CD4-positive, alpha-beta memory T cell (primary cell): Measurements from ENCODE around the gene PARD3B. TPM values are rescaled to one million over a fixed set of nuclear protein-coding genes. Genes with fewer than 3 reads are reported as not detected.

Experiments used
- CTCF ChIA-PET: fragments of 350-600 bp; sonication (Branson Sonifier 250); formaldehyde crosslinking; loops from one replicate; lab custom pipeline; 2021; ENCODE audit warnings: inconsistent platforms; ENCODE audit not compliant: partially characterized antibody; lab: Charles Lee
- POLR2A ChIA-PET: fragments of 350-600 bp; sonication (Branson Sonifier 250); formaldehyde crosslinking; loops from one replicate; lab custom pipeline; 2021; ENCODE audit not compliant: partially characterized antibody; lab: Charles Lee
- DNase-seq, 5 donors: peaks; one replicate each; pipeline versions ENCODE4 v3.0.0 to v3.0.0-alpha.2; 2020 to 2022; ENCODE audit warnings: mixed read lengths in 1 of 5
- H3K27ac ChIP-seq: one replicate; pipeline ENCODE4 v1.7.0; 2013; ENCODE audit warnings: low read depth, low read length
- H3K27me3 ChIP-seq: 2 replicates; pipeline ENCODE4 v1.7.0; 2013; ENCODE audit warnings: mild to moderate bottlenecking, low read length, moderate library complexity; ENCODE audit not compliant: insufficient read depth
- H3K36me3 ChIP-seq: 2 replicates; pipeline ENCODE4 v1.7.0; 2013; ENCODE audit warnings: mild to moderate bottlenecking, low read length, moderate library complexity; ENCODE audit not compliant: insufficient read depth
- H3K4me1 ChIP-seq: 2 replicates; pipeline ENCODE4 v1.7.0; 2013; ENCODE audit warnings: mild to moderate bottlenecking, low read length, moderate library complexity; ENCODE audit not compliant: insufficient read depth
- H3K4me3 ChIP-seq, 2 donors: one replicate each; pipeline ENCODE4 v1.7.0; 2013; ENCODE audit warnings: low read length in 2 of 2, mild to moderate bottlenecking in 1 of 2
- H3K9me3 ChIP-seq, 2 donors: one replicate each; pipeline ENCODE4 v1.7.0; 2013; ENCODE audit warnings: low read length in 2 of 2, control low read depth in 1 of 2; ENCODE audit not compliant: control insufficient read depth in 1 of 2
- H3K27ac Mint-ChIP-seq, 7 donors: one replicate each; pipeline ENCODE4 v1.8.0; 2020 to 2021; ENCODE audit warnings: mixed read lengths in 7 of 7, mild to moderate bottlenecking in 6 of 7, inconsistent platforms in 3 of 7, moderate library complexity in 3 of 7
- H3K27me3 Mint-ChIP-seq, 2 donors: one replicate each; pipeline ENCODE4 v1.8.0; 2020 to 2021; ENCODE audit warnings: mixed read lengths in 2 of 2
- H3K36me3 Mint-ChIP-seq, 2 donors: one replicate each; pipeline ENCODE4 v1.8.0; 2020 to 2021; ENCODE audit warnings: mixed read lengths in 2 of 2, inconsistent platforms in 1 of 2, mild to moderate bottlenecking in 1 of 2
- H3K4me1 Mint-ChIP-seq, 4 donors: one replicate each; pipeline ENCODE4 v1.8.0; 2020 to 2021; ENCODE audit warnings: mixed read lengths in 4 of 4, mild to moderate bottlenecking in 1 of 4
- H3K4me3 Mint-ChIP-seq, 8 donors: one replicate each; pipeline ENCODE4 v1.8.0; 2020 to 2021; ENCODE audit warnings: mixed read lengths in 8 of 8, mild to moderate bottlenecking in 7 of 8, moderate library complexity in 6 of 8, inconsistent platforms in 3 of 8
- H3K9me3 Mint-ChIP-seq, 8 donors: one replicate each; pipeline ENCODE4 v1.8.0; 2020 to 2021; ENCODE audit warnings: mixed read lengths in 8 of 8, mild to moderate bottlenecking in 5 of 8, inconsistent platforms in 3 of 8, moderate library complexity in 1 of 8
- intact Hi-C: fragments of 100-400 bp; cut with micrococcal nuclease; formaldehyde crosslinking; loops from one replicate; pipeline ENCODE4 v1.15.1; 2023
- polyA plus RNA-seq, 2 donors: library from polyadenylated mRNA; unstranded; fragments of 300-500 nt; fragmentation: Illumina TruSeq; gene quantifications; one replicate each; pipeline ENCODE4 v1.2.3, GENCODE V29; 2021
- total RNA-seq, 2 experiments: library from RNA; stranded (reverse); gene quantifications; one replicate each; pipeline ENCODE4 v1.2.3, GENCODE V29; 2021

PARD3B gene
- total and polyA plus RNA-seq, 4 experiments from 2014 or later: 0.44 to 1.3 (median 1.2) TPM; not detected in 1

DNA sequence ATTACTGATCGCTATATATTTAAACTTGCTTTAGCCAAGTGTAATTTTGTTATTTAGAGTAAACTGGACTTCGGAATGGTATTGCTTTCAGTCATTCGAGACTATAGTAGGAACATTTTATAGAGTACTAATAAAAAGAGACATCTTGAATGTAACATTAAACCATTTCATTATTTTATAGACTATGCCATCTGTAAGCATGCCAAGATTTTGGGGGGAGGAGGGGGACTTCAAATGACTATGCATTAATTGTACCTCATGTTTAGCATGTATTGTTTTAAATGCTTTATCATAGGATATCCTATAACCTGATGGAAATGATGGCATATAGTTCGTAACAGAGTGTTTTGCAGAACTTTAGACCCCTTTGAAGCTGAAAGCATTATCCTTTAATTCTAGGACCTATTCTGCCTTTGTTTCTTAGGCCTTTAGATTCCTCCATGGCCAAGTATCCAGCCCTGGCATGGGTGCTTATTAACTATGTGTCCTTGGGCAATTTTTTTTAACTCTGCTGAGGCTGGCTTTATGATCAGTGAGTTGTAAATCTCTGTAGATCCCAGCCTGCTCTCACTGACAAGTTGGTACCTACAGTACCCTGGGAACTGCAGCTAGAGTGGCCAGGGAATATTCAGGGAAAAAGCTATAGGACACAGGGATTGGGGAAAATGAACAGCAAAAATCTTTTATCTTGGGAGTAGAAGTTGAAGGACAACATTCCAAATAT lies 93.4 kb downstream of the PARD3B start:
- POLR2A ChIA-PET: no interaction called here
- DNase-seq: no peak
- intact Hi-C loops: no loop called here

DNA sequence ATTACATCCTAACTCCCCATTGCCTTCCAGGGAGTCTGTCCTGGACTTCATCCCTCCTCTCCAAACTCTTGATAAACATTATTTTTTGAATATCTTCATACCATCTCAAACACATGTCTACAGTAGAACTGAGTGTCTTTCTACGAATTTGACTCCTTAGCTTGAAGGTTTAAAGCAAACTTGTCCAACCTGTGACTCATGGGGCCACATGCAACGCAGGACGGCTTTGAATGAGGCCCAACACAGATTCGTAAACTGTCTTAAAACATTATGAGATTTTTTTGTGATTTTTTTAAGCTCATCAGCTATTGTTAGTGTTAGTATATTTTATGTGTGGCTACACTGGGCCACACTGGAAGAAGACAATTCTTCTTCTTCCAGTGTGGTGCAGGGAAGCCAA lies 98.1 kb downstream of the PARD3B start:
- ChIA-PET CTCF (no interaction called here), POLR2A (no interaction called here)
- H3K27me3 ChIP-seq: no peaks in the 10 kb centered on the region
- H3K4me1 ChIP-seq: no peaks in the 10 kb centered on the region
- H3K4me1 Mint-ChIP-seq: peaks cover 0 to 3% (median 0%) of the 10 kb centered on the region in 4 donors
- H3K4me3 Mint-ChIP-seq: no peak overlapping the region
- H3K36me3 Mint-ChIP-seq: peaks cover 0 to 3% of the 10 kb centered on the region in 2 donors
- no peak overlapping the region for H3K27ac Mint-ChIP-seq
- H3K27ac ChIP-seq: no peak overlapping the region
- no peaks in the 10 kb centered on the region for H3K36me3 ChIP-seq
- no peak overlapping the region for H3K4me3 ChIP-seq
- H3K27me3 Mint-ChIP-seq: no peaks in the 10 kb centered on the region
- intact Hi-C loops: no loop called here
- peaks cover 0 to 2% (median 0%) of the 10 kb centered on the region in 8 donors for H3K9me3 Mint-ChIP-seq
- DNase-seq: no peak
- no peaks in the 10 kb centered on the region for H3K9me3 ChIP-seq

More for the DNA sequence above, 93.4 kb downstream of the PARD3B start:
- no peaks in the 10 kb centered on the region for H3K27me3 Mint-ChIP-seq
- Histone ChIP-seq H3K4me3 (no peak overlapping the region), H3K36me3 (no peaks in the 10 kb centered on the region), H3K4me1 (no peaks in the 10 kb centered on the region), H3K27me3 (no peaks in the 10 kb centered on the region), H3K9me3 (no peaks in the 10 kb centered on the region), H3K27ac (no peak overlapping the region)
- CTCF ChIA-PET: no interaction called here
- H3K4me1 Mint-ChIP-seq: peaks cover 0 to 3% (median 0%) of the 10 kb centered on the region in 4 donors
- no peak overlapping the region for H3K4me3 Mint-ChIP-seq
- no peak overlapping the region for H3K27ac Mint-ChIP-seq
- peaks cover 0 to 2% (median 0%) of the 10 kb centered on the region in 8 donors for H3K9me3 Mint-ChIP-seq
- H3K36me3 Mint-ChIP-seq: peaks cover 0 to 3% of the 10 kb centered on the region in 2 donors

DNA sequence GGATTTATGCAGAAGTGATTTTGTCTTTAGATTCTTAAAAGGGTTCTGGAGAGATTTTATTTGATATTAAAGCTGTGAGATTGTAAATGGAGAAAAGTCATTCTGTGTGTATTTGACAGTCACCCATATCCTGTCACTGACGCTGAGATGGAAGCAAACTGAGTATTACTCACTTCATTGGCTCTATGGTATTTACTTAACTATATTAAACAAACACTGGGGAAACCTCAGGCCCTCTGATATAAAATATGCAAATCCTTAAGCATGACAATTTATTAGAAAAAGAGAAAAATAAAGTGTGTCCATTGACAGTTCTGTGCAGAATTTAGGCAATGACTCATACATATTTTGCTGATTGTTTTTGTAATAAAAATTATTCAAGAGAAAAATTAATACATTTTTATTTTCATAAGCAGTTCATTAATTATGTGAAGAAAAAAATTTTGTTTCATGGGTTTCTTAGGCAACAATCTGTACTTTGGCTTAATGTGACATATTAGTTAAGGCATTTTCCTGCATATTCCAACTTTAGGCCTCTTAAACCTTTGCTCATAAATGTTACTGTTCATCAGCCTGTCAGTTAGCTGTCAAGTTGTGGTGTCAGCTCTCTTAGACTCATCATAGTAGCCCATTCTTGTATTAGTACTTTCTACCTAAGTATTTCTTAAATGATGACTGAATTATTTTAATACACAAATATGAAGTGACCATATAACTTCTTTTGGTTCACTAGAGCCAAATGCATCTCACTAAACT lies 99.9 kb downstream of the PARD3B start:
- Histone ChIP-seq H3K4me3 (no peak overlapping the region), H3K27me3 (no peaks in the 10 kb centered on the region), H3K4me1 (no peaks in the 10 kb centered on the region), H3K9me3 (no peaks in the 10 kb centered on the region), H3K36me3 (no peaks in the 10 kb centered on the region), H3K27ac (no peak overlapping the region)
- H3K9me3 Mint-ChIP-seq: peaks cover 0 to 5% (median 0%) of the 10 kb centered on the region in 8 donors
- peaks cover 0 to 3% of the 10 kb centered on the region in 2 donors for H3K36me3 Mint-ChIP-seq
- H3K27me3 Mint-ChIP-seq: no peaks in the 10 kb centered on the region
- intact Hi-C loops: no loop called here
- peaks cover 0 to 3% (median 0%) of the 10 kb centered on the region in 4 donors for H3K4me1 Mint-ChIP-seq
- no peak for DNase-seq
- H3K27ac Mint-ChIP-seq: no peak overlapping the region
- POLR2A ChIA-PET: no interaction called here
- CTCF ChIA-PET: no interaction called here
- no peak overlapping the region for H3K4me3 Mint-ChIP-seq

DNA sequence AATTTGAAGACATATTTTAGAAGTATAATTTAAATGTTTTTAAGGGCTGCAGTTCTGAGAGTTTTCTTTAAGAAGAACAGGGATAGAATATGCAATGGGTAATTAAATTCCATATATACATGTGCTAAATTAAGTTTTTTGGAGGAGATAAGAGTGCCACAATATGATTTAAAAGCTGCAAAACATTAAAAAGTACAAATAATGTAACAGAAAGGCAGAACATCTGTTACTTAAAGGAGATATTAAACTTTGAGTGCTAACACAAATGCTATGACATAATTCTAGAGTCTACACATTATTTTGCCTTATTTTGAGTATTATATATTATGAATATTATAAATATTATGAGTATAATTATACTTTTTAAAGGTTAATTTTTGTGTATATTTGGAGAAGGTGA lies 102.4 kb downstream of the PARD3B start:
- Mint-ChIP-seq H3K36me3 (peaks cover 0 to 8% of the 10 kb centered on the region in 2 donors), H3K4me3 (no peak overlapping the region), H3K9me3 (peaks cover 0 to 24% (median 15%) of the 10 kb centered on the region in 8 donors), H3K4me1 (peaks cover 0 to 3% (median 0%) of the 10 kb centered on the region in 4 donors), H3K27me3 (no peaks in the 10 kb centered on the region), H3K27ac (no peak overlapping the region)
- intact Hi-C loops: no loop called here
- ChIA-PET CTCF (no interaction called here), POLR2A (no interaction called here)
- no peaks in the 10 kb centered on the region for H3K4me1 ChIP-seq
- H3K4me3 ChIP-seq: no peak overlapping the region
- H3K27ac ChIP-seq: no peak overlapping the region
- no peaks in the 10 kb centered on the region for H3K27me3 ChIP-seq
- no peak for DNase-seq
- H3K9me3 ChIP-seq: no peaks in the 10 kb centered on the region
- no peaks in the 10 kb centered on the region for H3K36me3 ChIP-seq

DNA sequence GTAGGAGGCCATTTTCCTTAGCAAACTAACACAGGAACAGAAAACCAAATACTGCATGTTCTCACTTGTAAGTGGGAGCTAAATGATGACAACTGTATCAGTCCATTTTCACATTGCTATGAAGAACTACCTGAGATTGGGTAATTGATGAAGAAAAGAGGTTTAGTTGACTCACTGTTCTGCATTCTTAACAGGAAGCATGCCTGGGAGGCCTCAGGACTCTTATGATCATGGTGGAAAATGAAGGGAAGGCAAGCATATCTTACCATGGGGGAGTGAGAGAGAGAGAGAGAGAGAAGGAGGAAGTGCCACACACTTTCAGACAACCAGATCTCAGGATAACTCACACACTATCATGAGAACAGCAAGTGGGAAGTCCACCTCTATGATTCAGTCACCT lies 105.3 kb downstream of the PARD3B start:
- no peak overlapping the region for H3K4me3 Mint-ChIP-seq
- no peaks in the 10 kb centered on the region for H3K4me1 Mint-ChIP-seq
- POLR2A ChIA-PET: no interaction called here
- H3K36me3 Mint-ChIP-seq: peaks cover 0 to 5% of the 10 kb centered on the region in 2 donors
- no peaks in the 10 kb centered on the region for H3K4me1 ChIP-seq
- H3K27ac Mint-ChIP-seq: no peak overlapping the region
- no peaks in the 10 kb centered on the region for H3K36me3 ChIP-seq
- intact Hi-C loops: no loop called here
- no peaks in the 10 kb centered on the region for H3K27me3 ChIP-seq
- DNase-seq: no peak
- H3K9me3 ChIP-seq: no peaks in the 10 kb centered on the region
- H3K4me3 ChIP-seq: no peak overlapping the region
- CTCF ChIA-PET: no interaction called here
- H3K9me3 Mint-ChIP-seq: peaks cover 2 to 26% (median 16%) of the 10 kb centered on the region in 8 donors
- H3K27ac ChIP-seq: no peak overlapping the region
- H3K27me3 Mint-ChIP-seq: no peaks in the 10 kb centered on the region

DNA sequence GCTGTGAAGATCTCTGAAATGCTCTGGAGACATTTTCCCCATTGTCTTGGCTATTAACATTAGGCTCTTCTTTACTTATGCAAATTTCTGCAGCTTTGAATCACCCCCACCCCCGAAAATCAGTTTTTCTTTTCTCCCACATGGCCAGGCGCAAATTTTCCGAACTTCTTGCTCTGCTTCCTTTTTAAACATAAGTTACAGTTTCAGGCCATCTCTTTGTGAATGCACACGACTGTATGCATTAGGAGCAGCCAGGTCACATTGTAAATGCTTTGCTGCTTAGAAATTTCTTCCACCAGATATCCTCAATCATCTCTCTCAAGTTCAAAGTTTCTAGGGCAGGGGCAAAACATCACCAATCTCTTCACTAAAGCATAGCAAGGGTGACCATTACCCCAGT lies 106.8 kb downstream of the PARD3B start:
- Mint-ChIP-seq H3K27ac (no peak overlapping the region), H3K36me3 (peaks cover 0 to 5% of the 10 kb centered on the region in 2 donors), H3K27me3 (no peaks in the 10 kb centered on the region), H3K4me3 (no peak overlapping the region), H3K4me1 (no peaks in the 10 kb centered on the region), H3K9me3 (peaks cover 2 to 26% (median 16%) of the 10 kb centered on the region in 8 donors)
- no peaks in the 10 kb centered on the region for H3K4me1 ChIP-seq
- no peaks in the 10 kb centered on the region for H3K27me3 ChIP-seq
- no peak overlapping the region for H3K27ac ChIP-seq
- POLR2A ChIA-PET: no interaction called here
- H3K4me3 ChIP-seq: no peak overlapping the region
- CTCF ChIA-PET: no interaction called here
- no peak for DNase-seq
- no peaks in the 10 kb centered on the region for H3K9me3 ChIP-seq
- H3K36me3 ChIP-seq: no peaks in the 10 kb centered on the region
- intact Hi-C loops: no loop called here

DNA sequence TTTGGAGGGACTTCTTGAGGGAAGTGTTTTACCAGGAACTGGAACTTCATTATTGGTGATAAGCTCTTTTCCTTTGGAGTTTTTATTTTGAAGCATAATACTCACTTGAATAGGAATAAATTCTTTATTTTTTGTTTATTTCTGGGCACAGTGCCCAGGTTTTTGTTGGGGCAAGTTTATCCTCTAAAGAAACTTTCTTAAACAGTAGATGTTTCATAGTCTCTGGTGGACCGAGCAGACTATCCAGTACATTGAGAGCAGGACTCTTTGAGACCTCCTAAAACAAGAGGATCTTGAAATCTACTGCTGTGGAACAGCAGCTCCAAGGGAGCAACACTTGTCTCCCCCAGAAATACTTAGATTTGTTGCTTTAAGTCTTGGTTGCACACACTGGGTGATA lies 109.4 kb downstream of the PARD3B start:
- H3K4me1 Mint-ChIP-seq: no peaks in the 10 kb centered on the region
- peaks cover 0 to 5% of the 10 kb centered on the region in 2 donors for H3K36me3 Mint-ChIP-seq
- H3K27me3 Mint-ChIP-seq: no peaks in the 10 kb centered on the region
- no peaks in the 10 kb centered on the region for H3K36me3 ChIP-seq
- H3K4me3 Mint-ChIP-seq: no peak overlapping the region
- no peaks in the 10 kb centered on the region for H3K4me1 ChIP-seq
- no peak overlapping the region for H3K4me3 ChIP-seq
- ChIA-PET CTCF (no interaction called here), POLR2A (no interaction called here)
- peaks cover 2 to 26% (median 16%) of the 10 kb centered on the region in 8 donors for H3K9me3 Mint-ChIP-seq
- intact Hi-C loops: no loop called here
- no peak overlapping the region for H3K27ac ChIP-seq
- no peaks in the 10 kb centered on the region for H3K9me3 ChIP-seq
- no peak overlapping the region for H3K27ac Mint-ChIP-seq
- DNase-seq: no peak
- no peaks in the 10 kb centered on the region for H3K27me3 ChIP-seq
